ENCODE results near the gene PPP1R15B. TPM values are rescaled to one million over a fixed set of nuclear protein-coding genes. Genes with fewer than 3 reads are reported as not detected.

PPP1R15B gene
- total RNA-seq, 2 experiments from 2014 or later: 64.7 to 66.0 TPM

GRCh38 chr1:204443260-204443619 lies 31.6 kb upstream of the PPP1R15B start:
- Mint-ChIP-seq H3K4me3 (no peak overlapping the region), H3K9me3 (ENCODE audit: insufficient read depth) (no peaks in the 10 kb centered on the region), H3K36me3 (ENCODE audit: low read depth) (peaks cover 44% of the 10 kb centered on the region), H3K27me3 (ENCODE audit: low read depth) (no peaks in the 10 kb centered on the region), H3K27ac (no peak overlapping the region), H3K4me1 (ENCODE audit: low read depth) (peaks cover 13% of the 10 kb centered on the region)
- CTCF ChIA-PET: interaction anchor here (1.2 to 28.2 kb wide), 4 partner anchors 10 to 364 kb away, joined by 4 to 1090 read pairs (median 118); partner anchors contain the start of gene PIK3C2B
- POLR2A ChIA-PET: interaction anchor here (1.1 kb wide), 1 partner anchor 51 kb away, joined by 4 read pairs; the partner anchor contains the start of gene PIK3C2B
- DNase-seq (no peak), ATAC-seq (no peak)

DNA sequence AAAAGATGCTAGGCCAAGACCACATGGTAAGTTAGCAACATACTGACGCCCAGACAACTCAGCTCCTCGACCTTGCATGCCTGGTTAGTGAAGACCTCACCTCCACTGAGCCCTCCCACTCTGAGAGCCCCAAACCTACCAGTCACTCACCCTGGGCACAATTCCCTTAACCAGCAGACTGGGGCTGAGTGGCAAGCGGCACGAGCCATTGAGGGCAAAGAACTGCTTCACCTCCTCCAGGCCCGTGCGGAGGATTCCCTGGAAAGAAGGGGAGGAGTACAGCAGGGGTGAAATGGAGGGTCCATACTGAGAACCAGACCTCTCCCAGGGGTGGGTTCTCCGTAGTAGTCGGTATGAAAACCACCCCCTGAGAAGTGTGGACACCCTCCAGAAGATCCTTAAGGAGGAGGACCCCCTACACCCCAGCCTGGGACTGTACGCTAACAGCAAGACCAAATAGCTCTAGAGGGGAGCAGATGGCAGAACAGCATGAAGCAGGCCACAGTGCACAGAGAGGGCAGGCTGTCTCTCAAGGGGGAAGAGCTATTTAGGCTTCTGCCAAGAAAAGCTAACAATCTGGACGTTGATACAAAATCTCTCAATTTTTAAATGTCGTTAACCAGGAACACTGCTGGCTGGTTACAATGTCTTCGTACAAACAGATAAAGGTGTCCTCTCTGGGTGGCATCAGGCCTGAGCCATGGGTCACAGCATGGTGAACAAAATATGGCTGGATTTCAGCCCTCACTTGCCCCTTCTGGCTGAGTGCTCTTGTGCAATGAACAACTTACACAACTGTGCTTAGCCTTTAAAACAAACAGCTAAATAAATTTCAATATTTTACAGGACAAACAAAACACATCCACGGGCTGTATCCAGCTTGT lies 31.0 kb upstream of the PPP1R15B start:
- H3K4me3 Mint-ChIP-seq: no peak overlapping the region
- POLR2A ChIA-PET: interaction anchor here (1.1 kb wide), 1 partner anchor 32 kb away, joined by 3 read pairs; no protein-coding TSS in a partner anchor

DNA sequence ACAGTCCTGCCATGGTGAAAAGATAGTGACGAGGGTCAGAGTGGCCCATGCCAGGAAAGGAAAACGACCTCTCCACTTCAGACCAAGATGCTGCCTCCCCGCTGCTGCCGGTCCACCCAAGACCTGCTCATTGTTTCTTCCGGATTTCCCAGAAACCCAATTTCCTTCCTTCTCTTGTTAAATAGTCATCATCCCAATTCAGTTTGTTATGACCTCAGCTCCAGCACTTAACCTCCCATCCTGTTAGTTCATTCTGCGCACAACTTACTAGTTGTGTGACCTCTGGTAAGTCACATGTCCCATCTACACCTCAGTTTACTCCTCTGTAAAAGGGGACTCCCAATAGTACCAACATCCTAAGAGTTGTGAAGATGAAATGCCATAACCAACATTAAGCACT lies 29.9 kb upstream of the PPP1R15B start:
- ATAC-seq (no peak), DNase-seq (no peak)
- H3K27me3 Mint-ChIP-seq (ENCODE audit: low read depth): no peaks in the 10 kb centered on the region
- H3K9me3 Mint-ChIP-seq (ENCODE audit: insufficient read depth): no peaks in the 10 kb centered on the region
- POLR2A ChIA-PET: interaction anchor here (1.1 kb wide), 1 partner anchor 31 kb away, joined by 3 read pairs; no protein-coding TSS in a partner anchor
- no peak overlapping the region for H3K27ac Mint-ChIP-seq
- H3K4me1 Mint-ChIP-seq (ENCODE audit: low read depth): peaks cover 10% of the 10 kb centered on the region
- H3K36me3 Mint-ChIP-seq (ENCODE audit: low read depth): peaks cover 36% of the 10 kb centered on the region
- CTCF ChIA-PET: interaction anchor here (14.5 to 28.2 kb wide), 2 partner anchors 9 to 59 kb away, joined by 226 to 1090 read pairs; partner anchors contain the start of gene PIK3C2B
- no peak overlapping the region for H3K4me3 Mint-ChIP-seq

More for the DNA sequence above, 31.0 kb upstream of the PPP1R15B start:
- Mint-ChIP-seq H3K27me3 (ENCODE audit: low read depth) (no peaks in the 10 kb centered on the region), H3K9me3 (ENCODE audit: insufficient read depth) (no peaks in the 10 kb centered on the region), H3K27ac (no peak overlapping the region), H3K36me3 (ENCODE audit: low read depth) (peaks cover 46% of the 10 kb centered on the region), H3K4me1 (ENCODE audit: low read depth) (peaks cover 13% of the 10 kb centered on the region)
- ATAC-seq: no peak
- CTCF ChIA-PET: interaction anchor here (0.7 to 28.2 kb wide), 6 partner anchors 10 to 365 kb away, joined by 3 to 1090 read pairs (median 6); partner anchors contain the start of gene PIK3C2B
- no peak for DNase-seq

DNA sequence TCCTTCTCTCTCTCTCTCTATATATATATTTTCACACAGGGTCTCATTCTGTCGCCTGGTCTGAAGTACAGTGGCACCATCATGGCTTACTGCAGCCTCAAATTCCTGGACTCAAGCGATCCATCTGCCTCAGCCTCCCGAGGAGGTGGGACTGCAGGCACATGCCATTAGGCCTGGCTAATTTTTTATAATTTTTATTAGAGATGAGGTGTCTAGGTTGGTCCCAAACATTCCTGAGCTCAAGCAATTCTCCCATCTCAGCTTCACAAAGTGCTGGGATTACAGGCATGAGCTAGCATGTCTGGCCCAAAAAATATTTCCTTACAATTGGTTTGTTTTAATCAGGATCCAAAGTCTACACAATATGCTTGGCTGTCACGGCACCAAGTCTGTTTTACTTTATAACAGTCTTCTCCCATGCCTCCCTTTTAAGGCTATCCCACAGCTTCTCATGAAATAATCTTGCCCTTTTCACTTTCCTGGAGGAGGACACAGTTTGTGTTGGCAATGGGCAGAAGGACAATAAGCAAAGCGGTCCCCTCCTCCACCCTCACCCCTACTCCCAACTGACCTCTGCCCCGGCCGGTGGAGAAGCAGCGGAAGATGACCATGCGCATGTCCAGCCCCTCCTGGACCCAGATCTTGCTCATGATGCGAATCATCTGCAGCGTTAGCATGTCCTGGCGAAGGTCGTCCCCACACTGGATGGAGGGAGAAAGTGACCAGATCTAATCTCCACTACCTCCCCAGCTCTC lies 28.2 kb upstream of the PPP1R15B start:
- POLR2A ChIA-PET: interaction anchor here (0.6 kb wide), 1 partner anchor 365 kb away, joined by 4 read pairs; no protein-coding TSS in a partner anchor
- no peaks in the 10 kb centered on the region for H3K4me1 Mint-ChIP-seq (ENCODE audit: low read depth)
- no peak for DNase-seq
- H3K4me3 Mint-ChIP-seq: no peak overlapping the region
- H3K27ac Mint-ChIP-seq: no peak overlapping the region
- H3K9me3 Mint-ChIP-seq (ENCODE audit: insufficient read depth): no peaks in the 10 kb centered on the region
- H3K27me3 Mint-ChIP-seq (ENCODE audit: low read depth): no peaks in the 10 kb centered on the region
- CTCF ChIA-PET: interaction anchor here (0.7 to 28.2 kb wide), 7 partner anchors 8 to 367 kb away, joined by 3 to 1090 read pairs (median 13); partner anchors contain the start of gene PIK3C2B
- no peak for ATAC-seq
- H3K36me3 Mint-ChIP-seq (ENCODE audit: low read depth): peaks cover 28% of the 10 kb centered on the region

- DNase-seq: no peak
- H3K36me3 Mint-ChIP-seq (ENCODE audit: low read depth): peaks cover 23% of the 10 kb centered on the region
- H3K27me3 Mint-ChIP-seq (ENCODE audit: low read depth): no peaks in the 10 kb centered on the region
- no peaks in the 10 kb centered on the region for H3K4me1 Mint-ChIP-seq (ENCODE audit: low read depth)
- no peak for ATAC-seq
- no peak overlapping the region for H3K27ac Mint-ChIP-seq
- no peak overlapping the region for H3K4me3 Mint-ChIP-seq
- POLR2A ChIA-PET: no interaction called here
- CTCF ChIA-PET: interaction anchor here (0.8 to 28.2 kb wide), 7 partner anchors 9 to 368 kb away, joined by 3 to 1090 read pairs (median 4); partner anchors contain the start of gene PIK3C2B
- no peaks in the 10 kb centered on the region for H3K9me3 Mint-ChIP-seq (ENCODE audit: insufficient read depth)
Observed at GRCh38 chr1:204438628-204439027, 27.0 kb upstream of the PPP1R15B start.

GRCh38 chr1:204437796-204438570 lies 26.4 kb upstream of the PPP1R15B start:
- no peaks in the 10 kb centered on the region for H3K4me1 Mint-ChIP-seq (ENCODE audit: low read depth)
- DNase-seq: no peak
- H3K27ac Mint-ChIP-seq: no peak overlapping the region
- no peak overlapping the region for H3K4me3 Mint-ChIP-seq
- H3K27me3 Mint-ChIP-seq (ENCODE audit: low read depth): no peaks in the 10 kb centered on the region
- POLR2A ChIA-PET: no interaction called here
- CTCF ChIA-PET: interaction anchor here (0.9 to 28.2 kb wide), 6 partner anchors 9 to 75 kb away, joined by 3 to 1090 read pairs (median 8); partner anchors contain the start of gene PIK3C2B
- H3K9me3 Mint-ChIP-seq (ENCODE audit: insufficient read depth): no peaks in the 10 kb centered on the region
- ATAC-seq: no peak
- H3K36me3 Mint-ChIP-seq (ENCODE audit: low read depth): peaks cover 20% of the 10 kb centered on the region

DNA sequence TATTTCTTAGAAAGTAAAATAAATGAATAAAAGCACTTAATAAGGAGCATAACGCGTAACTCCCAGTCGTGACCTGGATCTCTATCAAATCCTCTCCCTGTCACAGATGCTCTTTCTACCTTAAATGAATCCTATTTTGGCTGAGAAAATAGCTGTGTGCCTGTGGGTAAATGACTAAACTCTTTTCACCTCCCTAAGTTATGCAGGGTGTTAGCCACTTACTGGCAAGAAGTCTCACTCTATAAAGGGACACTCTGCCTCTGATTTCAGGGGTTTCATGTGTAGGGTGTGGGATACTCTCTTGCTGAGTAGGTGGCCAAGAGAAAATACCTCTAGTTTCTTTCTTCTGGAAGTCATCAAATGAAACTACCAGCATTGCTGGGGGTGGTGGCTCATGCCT lies 24.3 kb upstream of the PPP1R15B start:
- no peak for ATAC-seq
- DNase-seq: no peak
- POLR2A ChIA-PET: no interaction called here
- CTCF ChIA-PET: interaction anchor here (1.1 to 28.2 kb wide), 5 partner anchors 12 to 371 kb away, joined by 3 to 1090 read pairs (median 5); partner anchors contain the start of gene PIK3C2B
- peaks cover 25% of the 10 kb centered on the region for H3K36me3 Mint-ChIP-seq (ENCODE audit: low read depth)
- no peak overlapping the region for H3K27ac Mint-ChIP-seq
- H3K4me1 Mint-ChIP-seq (ENCODE audit: low read depth): no peaks in the 10 kb centered on the region
- no peaks in the 10 kb centered on the region for H3K27me3 Mint-ChIP-seq (ENCODE audit: low read depth)
- no peak overlapping the region for H3K4me3 Mint-ChIP-seq
- H3K9me3 Mint-ChIP-seq (ENCODE audit: insufficient read depth): no peaks in the 10 kb centered on the region

DNA sequence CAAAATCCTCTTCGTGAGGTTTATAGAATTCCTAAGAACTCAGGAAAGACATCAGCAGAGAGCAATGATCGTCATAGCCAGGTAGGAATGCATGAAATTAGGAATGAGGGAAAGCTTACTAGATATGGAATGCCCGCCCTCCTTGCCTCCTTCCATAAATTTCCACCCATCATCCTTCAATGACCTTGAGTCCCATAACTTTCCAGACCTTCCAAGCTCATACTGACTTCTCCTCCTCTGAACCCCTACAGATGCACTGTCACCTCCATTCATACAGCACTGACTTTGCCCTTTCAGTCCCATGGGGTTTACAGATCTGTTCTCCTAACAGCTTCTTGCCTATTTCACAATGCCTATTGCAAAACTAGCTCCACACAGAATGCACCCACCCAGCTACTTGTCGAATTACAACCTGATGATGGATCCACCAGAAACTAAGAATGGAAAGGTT lies 23.8 kb upstream of the PPP1R15B start:
- DNase-seq (no peak), ATAC-seq (no peak)
- POLR2A ChIA-PET: interaction anchor here (0.8 kb wide), 1 partner anchor 12 kb away, joined by 6 read pairs; no protein-coding TSS in a partner anchor
- no peak overlapping the region for H3K4me3 Mint-ChIP-seq
- no peaks in the 10 kb centered on the region for H3K9me3 Mint-ChIP-seq (ENCODE audit: insufficient read depth)
- H3K4me1 Mint-ChIP-seq (ENCODE audit: low read depth): no peaks in the 10 kb centered on the region
- H3K27ac Mint-ChIP-seq: no peak overlapping the region
- CTCF ChIA-PET: interaction anchor here (1.1 to 28.2 kb wide), 5 partner anchors 13 to 371 kb away, joined by 3 to 1090 read pairs (median 5); partner anchors contain the start of gene PIK3C2B
- peaks cover 26% of the 10 kb centered on the region for H3K36me3 Mint-ChIP-seq (ENCODE audit: low read depth)
- H3K27me3 Mint-ChIP-seq (ENCODE audit: low read depth): no peaks in the 10 kb centered on the region

DNA sequence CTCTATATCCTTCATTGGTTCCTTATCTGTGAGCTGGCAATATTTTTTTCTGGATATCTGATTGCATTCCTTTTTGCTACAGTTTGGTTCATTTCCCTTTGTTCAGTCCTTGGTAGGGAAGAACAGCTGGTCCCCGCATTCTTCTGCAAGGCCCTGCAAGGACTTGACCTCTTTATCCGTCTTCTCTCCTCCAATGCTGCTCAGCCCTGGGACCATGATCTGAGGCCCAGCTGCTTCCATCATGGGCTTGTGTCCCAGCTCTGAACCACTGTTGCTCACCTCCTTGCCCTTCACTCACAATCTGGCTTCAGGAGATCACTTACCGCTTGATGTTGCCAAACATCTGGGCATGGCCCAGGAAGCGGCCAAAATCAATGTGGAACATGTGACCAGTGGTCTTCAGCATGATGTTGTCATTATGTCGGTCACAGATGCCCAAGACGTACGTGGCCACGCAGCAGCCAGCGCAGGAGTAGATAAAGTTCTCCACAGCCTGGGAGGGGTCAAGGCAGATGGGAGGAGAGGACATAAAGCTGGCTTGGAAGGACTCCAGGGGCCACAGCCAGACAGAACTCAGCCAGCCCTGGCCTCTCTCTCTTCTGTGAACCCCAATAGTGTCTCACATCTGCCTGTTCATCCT lies 22.6 kb upstream of the PPP1R15B start:
- Mint-ChIP-seq H3K9me3 (ENCODE audit: insufficient read depth) (no peaks in the 10 kb centered on the region), H3K4me3 (no peak overlapping the region), H3K27ac (no peak overlapping the region), H3K36me3 (ENCODE audit: low read depth) (peaks cover 26% of the 10 kb centered on the region), H3K4me1 (ENCODE audit: low read depth) (no peaks in the 10 kb centered on the region), H3K27me3 (ENCODE audit: low read depth) (no peaks in the 10 kb centered on the region)
- no peak for DNase-seq
- ChIA-PET POLR2A (interaction anchor here (0.8 kb wide), 1 partner anchor 13 kb away, joined by 6 read pairs; no protein-coding TSS in a partner anchor), CTCF (interaction anchor here (0.8 to 28.2 kb wide), 6 partner anchors 14 to 373 kb away, joined by 3 to 1090 read pairs (median 4); partner anchors contain the start of gene PIK3C2B)
- ATAC-seq: no peak

GRCh38 chr1:204432708-204433107 lies 21.1 kb upstream of the PPP1R15B start:
- POLR2A ChIA-PET: no interaction called here
- CTCF ChIA-PET: interaction anchor here (0.8 to 28.2 kb wide), 8 partner anchors 11 to 374 kb away, joined by 3 to 1090 read pairs (median 20); partner anchors contain the start of gene PIK3C2B
- no peak overlapping the region for H3K4me3 Mint-ChIP-seq
- no peaks in the 10 kb centered on the region for H3K9me3 Mint-ChIP-seq (ENCODE audit: insufficient read depth)
- no peak overlapping the region for H3K27ac Mint-ChIP-seq
- H3K27me3 Mint-ChIP-seq (ENCODE audit: low read depth): no peaks in the 10 kb centered on the region
- DNase-seq: no peak
- H3K36me3 Mint-ChIP-seq (ENCODE audit: low read depth): peaks cover 22% of the 10 kb centered on the region
- no peak for ATAC-seq
- H3K4me1 Mint-ChIP-seq (ENCODE audit: low read depth): no peaks in the 10 kb centered on the region
